H9 (cell line): ENCODE measurements around the gene RSPH9. TPM values are rescaled to one million over a fixed set of nuclear protein-coding genes. Genes with fewer than 3 reads are reported as not detected.

Source experiments
- DNase-seq: peaks from one replicate; pipeline ENCODE4 v3.0.0-alpha.2; 2017
- H2AFZ ChIP-seq: one replicate; pipeline ENCODE4 v1.6.1; 2013; ENCODE audit warnings: mild to moderate bottlenecking, low read length, control low read depth, moderate library complexity
- H2AK5ac ChIP-seq: 2 replicates; pipeline ENCODE4 v1.6.1; 2013; ENCODE audit warnings: low read length, control low read depth, mixed read lengths; ENCODE audit not compliant: insufficient read length
- H2BK120ac ChIP-seq: one replicate; pipeline ENCODE4 v1.6.1; 2013; ENCODE audit warnings: low read depth, mild to moderate bottlenecking, low read length, control low read depth, inconsistent platforms; ENCODE audit not compliant: poor library complexity, severe bottlenecking
- H2BK12ac ChIP-seq: 2 replicates; pipeline ENCODE4 v1.6.1; 2013; ENCODE audit warnings: low read length, control low read depth, mixed read lengths, low read depth; ENCODE audit not compliant: insufficient read length
- H2BK15ac ChIP-seq: 2 replicates; pipeline ENCODE4 v1.6.1; 2013; ENCODE audit warnings: low read depth, low read length, control low read depth
- H2BK20ac ChIP-seq: one replicate; pipeline ENCODE4 v1.6.1; 2013; ENCODE audit warnings: low read depth, mild to moderate bottlenecking, low read length, control low read depth, inconsistent platforms; ENCODE audit not compliant: poor library complexity, severe bottlenecking
- H2BK5ac ChIP-seq: 2 replicates; pipeline ENCODE4 v1.6.1; 2013; ENCODE audit warnings: low read length, control low read depth, mixed read lengths; ENCODE audit not compliant: insufficient read length
- H3K14ac ChIP-seq: 2 replicates; pipeline ENCODE4 v1.6.1; 2013; ENCODE audit warnings: low read length, control low read depth; ENCODE audit not compliant: insufficient read depth
- H3K18ac ChIP-seq: 2 replicates; pipeline ENCODE4 v1.6.1; 2013; ENCODE audit warnings: low read depth, mild to moderate bottlenecking, mixed read lengths, low read length, control low read depth; ENCODE audit not compliant: insufficient read length
- H3K23ac ChIP-seq: 2 replicates; pipeline ENCODE4 v1.6.1; 2013; ENCODE audit warnings: low read length, control low read depth, mixed read lengths, low read depth; ENCODE audit not compliant: insufficient read length
- H3K23me2 ChIP-seq: 2 replicates; pipeline ENCODE4 v1.6.1; 2013; ENCODE audit warnings: low read depth, mild to moderate bottlenecking, mixed read lengths, low read length, control low read depth; ENCODE audit not compliant: insufficient read length, poor library complexity, severe bottlenecking
- H3K27ac ChIP-seq: 2 replicates; pipeline ENCODE4 v1.5.1; 2013; ENCODE audit warnings: low read length, control low read depth, mixed read lengths, low read depth; ENCODE audit not compliant: insufficient read length
- H3K27me3 ChIP-seq: 2 replicates; pipeline ENCODE4 v1.6.1; 2013; ENCODE audit warnings: low read length, control low read depth, inconsistent platforms; ENCODE audit not compliant: insufficient read depth
- H3K4ac ChIP-seq: 2 replicates; pipeline ENCODE4 v1.6.1; 2013; ENCODE audit warnings: low read depth, mild to moderate bottlenecking, control low read depth, inconsistent platforms, low read length, moderate library complexity
- H3K4me1 ChIP-seq: 2 replicates; pipeline ENCODE4 v1.6.1; 2013; ENCODE audit warnings: low read length, control low read depth, inconsistent platforms; ENCODE audit not compliant: insufficient read depth
- H3K4me2 ChIP-seq: 2 replicates; pipeline ENCODE4 v1.6.1; 2013; ENCODE audit warnings: low read length, control low read depth, mixed read lengths; ENCODE audit not compliant: insufficient read length, insufficient read depth
- H3K56ac ChIP-seq: 2 replicates; pipeline ENCODE4 v1.6.1; 2013; ENCODE audit warnings: low read depth, mild to moderate bottlenecking, mixed read lengths, low read length, control low read depth; ENCODE audit not compliant: insufficient read length
- H3K79me1 ChIP-seq: 2 replicates; pipeline ENCODE4 v1.6.1; 2013; ENCODE audit warnings: low read depth, mild to moderate bottlenecking, moderate library complexity, low read length, control low read depth, inconsistent platforms; ENCODE audit not compliant: insufficient read depth, poor library complexity, severe bottlenecking
- H3K79me2 ChIP-seq: 2 replicates; pipeline ENCODE4 v1.6.1; 2013; ENCODE audit warnings: low read length, control low read depth, inconsistent platforms; ENCODE audit not compliant: insufficient read depth
- H3K9ac ChIP-seq: 2 replicates; pipeline ENCODE4 v1.6.1; 2013; ENCODE audit warnings: low read length, control low read depth, mixed read lengths; ENCODE audit not compliant: insufficient read length; ENCODE audit errors: extremely low read depth
- H3K9me3 ChIP-seq: one replicate; pipeline ENCODE4 v1.6.1; 2013; ENCODE audit warnings: low read depth, low read length, inconsistent platforms; ENCODE audit not compliant: control insufficient read depth
- H3T11ph ChIP-seq: one replicate; pipeline ENCODE4 v1.6.1; 2013; ENCODE audit warnings: mild to moderate bottlenecking, low read length, control low read depth, inconsistent platforms
- H4K20me1 ChIP-seq: one replicate; pipeline ENCODE4 v1.6.1; 2013; ENCODE audit not compliant: control insufficient read depth, insufficient read length, insufficient read depth
- H4K5ac ChIP-seq: 2 replicates; pipeline ENCODE4 v1.6.1; 2013; ENCODE audit warnings: low read depth, mild to moderate bottlenecking, mixed read lengths, low read length, control low read depth; ENCODE audit not compliant: insufficient read length
- H4K8ac ChIP-seq: replicated peaks from 2 replicates; pipeline ENCODE4 v1.6.1; 2013; ENCODE audit warnings: low read length, control low read depth, mixed read lengths, low read depth; ENCODE audit not compliant: insufficient read length
- H4K91ac ChIP-seq: 2 replicates; pipeline ENCODE4 v1.6.1; 2013; ENCODE audit warnings: low read depth, mild to moderate bottlenecking, moderate library complexity, mixed read lengths, low read length, control low read depth; ENCODE audit not compliant: insufficient read length
- H3K27ac Mint-ChIP-seq, 3 experiments: 2 replicates in 2 of 3; 3 replicates in 1 of 3; pipeline ENCODE4 v1.8.0; 2020 to 2021; ENCODE audit warnings: mixed read lengths in 3 of 3, mild to moderate bottlenecking in 1 of 3, moderate library complexity in 1 of 3
- H3K27me3 Mint-ChIP-seq: 2 replicates; pipeline ENCODE4 v1.8.0; 2021; ENCODE audit warnings: low read depth, mild to moderate bottlenecking, moderate library complexity, mixed read lengths
- H3K36me3 Mint-ChIP-seq, 3 experiments: 2 replicates in 2 of 3; 3 replicates in 1 of 3; pipeline ENCODE4 v1.8.0; 2020 to 2021; ENCODE audit warnings: low read depth in 3 of 3, mixed read lengths in 3 of 3; ENCODE audit not compliant: insufficient read depth in 1 of 3
- H3K4me1 Mint-ChIP-seq, 2 experiments: 2 replicates each; pipeline ENCODE4 v1.8.0; 2020; ENCODE audit warnings: mixed read lengths in 2 of 2
- H3K4me3 Mint-ChIP-seq, 2 experiments: 2 replicates in 1 of 2; 3 replicates in 1 of 2; pipeline ENCODE4 v1.8.0; 2020 to 2021; ENCODE audit warnings: mild to moderate bottlenecking in 2 of 2, mixed read lengths in 2 of 2, moderate library complexity in 1 of 2
- H3K9me3 Mint-ChIP-seq, 2 experiments: 2 replicates in 1 of 2; 3 replicates in 1 of 2; pipeline ENCODE4 v1.8.0; 2020; ENCODE audit warnings: mild to moderate bottlenecking in 2 of 2, mixed read lengths in 2 of 2, moderate library complexity in 1 of 2
- CTCF ChIP-seq: fragments of 200-600 bp; sonication (generic); conservative IDR thresholded peaks from 3 replicates; pipeline ENCODE4 v1.8.0; 2021; ENCODE audit warnings: antibody characterized with exemption, mild to moderate bottlenecking
- WGBS: extraction: QIAGEN DNeasy Blood & Tissue Kit; methylation state at CpG from one replicate; pipeline ENCODE4 v1.1.7; 2013; ENCODE audit warnings: missing lambda C conversion rate, low lambda C conversion rate, mixed read lengths; ENCODE audit not compliant: insufficient read length; ENCODE audit errors: extremely low coverage; 5-methylcytosine and 5-hydroxymethylcytosine counted together
- total RNA-seq: library from RNA; stranded (reverse); gene quantifications from 2 replicates; pipeline ENCODE4 v1.2.1, GENCODE V29; 2021

The RSPH9 gene
- total RNA-seq, 1 experiment from 2014 or later, result 0.39 TPM

GRCh38 chr6:43676962-43677606, 32.2 kb downstream of the RSPH9 start:
- Histone ChIP-seq H4K8ac (no peak overlapping the region), H3K27me3 (no peaks in the 10 kb centered on the region; the same call in 1 of the 2 replicates), H2BK5ac (no peak overlapping the region), H3K9ac (no peak overlapping the region), H3K4ac (no peak overlapping the region), H3K23me2 (no peaks in the 10 kb centered on the region), H2BK20ac (no peak overlapping the region), H3T11ph (no peak overlapping the region), H2BK15ac (no peak overlapping the region), H3K79me1 (no peaks in the 10 kb centered on the region), H3K56ac (no peak overlapping the region), H3K27ac (no peak overlapping the region), H4K91ac (no peak overlapping the region), H2AK5ac (no peak overlapping the region), H3K9me3 (no peaks in the 10 kb centered on the region), H3K4me2 (no peak overlapping the region), H2BK12ac (no peak overlapping the region), H3K18ac (no peak overlapping the region), H3K14ac (no peak overlapping the region), H3K23ac (no peak overlapping the region), H4K20me1 (no peaks in the 10 kb centered on the region), H3K79me2 (no peaks in the 10 kb centered on the region), H2AFZ (no peak overlapping the region), H3K4me1 (no peaks in the 10 kb centered on the region), H2BK120ac (no peak overlapping the region), H4K5ac (no peak overlapping the region)
- Mint-ChIP-seq H3K27me3 (no peaks in the 10 kb centered on the region), H3K4me1 (no peaks in the 10 kb centered on the region), H3K36me3 (peaks cover 41 to 78% (median 54%) of the 10 kb centered on the region in 3 experiments), H3K4me3 (no peak overlapping the region), H3K9me3 (no peaks in the 10 kb centered on the region), H3K27ac (peak overlapping the region in 1 of 3 experiments; percentile 74; a peak in 1 of 7 replicates)
- TF ChIP-seq CTCF, result no peak
- no peak for DNase-seq
- no CpG with 5 or more reads among the region's 7 CpGs for WGBS
